ENCODE measurements around the gene TMEM63B.

The TMEM63B gene

GRCh38 chr6:44166591-44167184 lies 39.3 kb downstream of the TMEM63B start:
- TF ChIP-seq, protein P1, sequence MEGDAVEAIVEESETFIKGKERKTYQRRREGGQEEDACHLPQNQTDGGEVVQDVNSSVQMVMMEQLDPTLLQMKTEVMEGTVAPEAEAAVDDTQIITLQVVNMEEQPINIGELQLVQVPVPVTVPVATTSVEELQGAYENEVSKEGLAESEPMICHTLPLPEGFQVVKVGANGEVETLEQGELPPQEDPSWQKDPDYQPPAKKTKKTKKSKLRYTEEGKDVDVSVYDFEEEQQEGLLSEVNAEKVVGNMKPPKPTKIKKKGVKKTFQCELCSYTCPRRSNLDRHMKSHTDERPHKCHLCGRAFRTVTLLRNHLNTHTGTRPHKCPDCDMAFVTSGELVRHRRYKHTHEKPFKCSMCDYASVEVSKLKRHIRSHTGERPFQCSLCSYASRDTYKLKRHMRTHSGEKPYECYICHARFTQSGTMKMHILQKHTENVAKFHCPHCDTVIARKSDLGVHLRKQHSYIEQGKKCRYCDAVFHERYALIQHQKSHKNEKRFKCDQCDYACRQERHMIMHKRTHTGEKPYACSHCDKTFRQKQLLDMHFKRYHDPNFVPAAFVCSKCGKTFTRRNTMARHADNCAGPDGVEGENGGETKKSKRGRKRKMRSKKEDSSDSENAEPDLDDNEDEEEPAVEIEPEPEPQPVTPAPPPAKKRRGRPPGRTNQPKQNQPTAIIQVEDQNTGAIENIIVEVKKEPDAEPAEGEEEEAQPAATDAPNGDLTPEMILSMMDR (IDR thresholded peaks at IDR 0.05; ENCODE audit: insufficient read depth, low read length, missing control alignments) = no peak
- DNase-seq (ENCODE audit: low read depth, low spot score) = no peak
- POLR2A ChIA-PET = no interaction called here
- CTCF ChIA-PET = interaction anchor here (1.0 to 1.9 kb wide), 4 partner anchors 10 to 71 kb away, joined by 3 to 5 read pairs (median 4); no protein-coding TSS in a partner anchor
- no peak overlapping the region for H3K4me3 ChIP-seq (ENCODE audit: low read depth, low read length)

GRCh38 chr6:44167567-44167966 lies 40.2 kb downstream of the TMEM63B start:
- no peak overlapping the region for H3K4me3 ChIP-seq (ENCODE audit: low read depth, low read length)
- ChIA-PET POLR2A (no interaction called here), CTCF (interaction anchor here (0.9 to 1.6 kb wide), 3 partner anchors 9 to 72 kb away, joined by 3 read pairs; partner anchors contain the start of gene CAPN11)
- no peak for DNase-seq (ENCODE audit: low read depth, low spot score)
- TF ChIP-seq, protein P1 (IDR thresholded peaks at IDR 0.05; ENCODE audit: insufficient read depth, low read length, missing control alignments) = no peak

DNA sequence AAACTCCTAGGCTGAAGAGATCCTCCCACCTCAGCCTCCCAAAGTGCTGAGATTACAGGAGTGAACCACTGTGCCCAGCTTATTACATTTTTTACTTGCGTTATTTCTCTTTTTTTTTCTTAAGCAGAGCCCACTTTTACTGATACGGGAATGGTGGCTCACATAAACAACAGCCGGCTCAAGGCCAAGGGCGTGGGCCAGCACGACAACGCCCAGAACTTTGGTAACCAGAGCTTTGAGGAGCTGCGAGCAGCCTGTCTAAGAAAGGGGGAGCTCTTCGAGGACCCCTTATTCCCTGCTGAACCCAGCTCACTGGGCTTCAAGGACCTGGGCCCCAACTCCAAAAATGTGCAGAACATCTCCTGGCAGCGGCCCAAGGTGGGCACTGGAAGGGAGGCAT lies 41.8 kb downstream of the TMEM63B start:
- ChIA-PET POLR2A (no interaction called here), CTCF (interaction anchor here (0.7 to 3.0 kb wide), 13 partner anchors 8 to 171 kb away, joined by 3 to 25 read pairs (median 4); partner anchors contain the start of gene CAPN11)
- no peak for DNase-seq (ENCODE audit: low read depth, low spot score)
- TF ChIP-seq, protein P1 (IDR thresholded peaks at IDR 0.05; ENCODE audit: insufficient read depth, low read length, missing control alignments) = no peak
- H3K4me3 ChIP-seq (ENCODE audit: low read depth, low read length) = no peak overlapping the region

- TF ChIP-seq, protein P1 (IDR thresholded peaks at IDR 0.05; ENCODE audit: insufficient read depth, low read length, missing control alignments) = no peak
- no peak for DNase-seq (ENCODE audit: low read depth, low spot score)
- CTCF ChIA-PET = interaction anchor here (0.7 to 3.0 kb wide), 13 partner anchors 9 to 170 kb away, joined by 3 to 25 read pairs (median 4); no protein-coding TSS in a partner anchor
- no peak overlapping the region for H3K4me3 ChIP-seq (ENCODE audit: low read depth, low read length)
- POLR2A ChIA-PET = no interaction called here
These were observed 42.7 kb downstream of the TMEM63B start for GRCh38 chr6:44169886-44170570.

GRCh38 chr6:44171899-44172546 lies 44.7 kb downstream of the TMEM63B start:
- no peak for DNase-seq (ENCODE audit: low read depth, low spot score)
- no peak overlapping the region for H3K4me3 ChIP-seq (ENCODE audit: low read depth, low read length)
- ChIA-PET CTCF (interaction anchor here (1.0 to 3.4 kb wide), 38 partner anchors 8 to 198 kb away, joined by 3 to 49 read pairs (median 7); partner anchors contain the start of genes AARS2, HSP90AB1 and SLC35B2), POLR2A (interaction anchor here (1.8 kb wide), 1 partner anchor 75 kb away, joined by 6 read pairs; the partner anchor contains the start of gene HSP90AB1)
- TF ChIP-seq, protein P1 (IDR thresholded peaks at IDR 0.05; ENCODE audit: insufficient read depth, low read length, missing control alignments) = no peak

All from AG04449 (cell line).